H7 (cell line): Measurements from ENCODE around the gene MYO1A. TPM values are rescaled to one million over a fixed set of nuclear protein-coding genes. Genes with fewer than 3 reads are reported as not detected.

Experiments used
- DNase-seq: peaks from one replicate; pipeline ENCODE4 v3.0.0; 2012
- H3K27me3 ChIP-seq: 2 replicates; pipeline ENCODE4 v1.6.0; 2011; ENCODE audit warnings: mild to moderate bottlenecking, low read length; ENCODE audit not compliant: control insufficient read depth, insufficient read depth
- H3K36me3 ChIP-seq: replicated peaks from 2 replicates; pipeline ENCODE4 v1.5.1; 2011; ENCODE audit warnings: low read length; ENCODE audit not compliant: control insufficient read depth, insufficient read depth
- H3K4me3 ChIP-seq: 2 replicates; pipeline ENCODE4 v1.5.1; 2011; ENCODE audit warnings: low read depth, mild to moderate bottlenecking, control low read depth, low read length, moderate library complexity; ENCODE audit not compliant: insufficient read depth
- total RNA-seq: library from RNA; depleted of rRNA; stranded (reverse); fragments of >200 nt; shearing (Covaris generic); gene quantifications from 2 replicates; pipeline ENCODE4 v1.2.3, GENCODE V29; 2014

Gene MYO1A
- total RNA-seq, 1 experiment from 2014 or later: 0.24 TPM

GRCh38 chr12:57006809-57007475 lies 43.0 kb downstream of the MYO1A start:
- H3K36me3 ChIP-seq: peaks cover 24% of the 10 kb centered on the region
- no peaks in the 10 kb centered on the region for H3K27me3 ChIP-seq
- H3K4me3 ChIP-seq: peak overlapping the region; percentile 7; the same call in 1 of the 2 replicates
- DNase-seq: no peak

- H3K36me3 ChIP-seq: peaks cover 25% of the 10 kb centered on the region
- H3K4me3 ChIP-seq: peak within 1 kb of the TSS; percentile 82
- DNase-seq: peak; percentile 98
- no peaks in the 10 kb centered on the region for H3K27me3 ChIP-seq
These were observed 43.7 kb downstream of the MYO1A start, which contains the start of gene ZBTB39 for GRCh38 chr12:57005980-57006808. TSS of gene ZBTB39 (minus strand) at chr12:57006546. CDS start at chr12:57004917, 1,629 bp downstream.

GRCh38 chr12:57004651-57005050 lies 45.3 kb downstream of the MYO1A start:
- H3K36me3 ChIP-seq: peaks cover 30% of the 10 kb centered on the region
- no peaks in the 10 kb centered on the region for H3K27me3 ChIP-seq
- H3K4me3 ChIP-seq: no peak overlapping the region
- no peak for DNase-seq

GRCh38 chr12:57003395-57003794 lies 46.5 kb downstream of the MYO1A start:
- H3K27me3 ChIP-seq: no peaks in the 10 kb centered on the region
- peaks cover 30% of the 10 kb centered on the region for H3K36me3 ChIP-seq
- no peak overlapping the region for H3K4me3 ChIP-seq
- no peak for DNase-seq

- Histone ChIP-seq H3K36me3 (peaks cover 32% of the 10 kb centered on the region), H3K27me3 (no peaks in the 10 kb centered on the region), H3K4me3 (no peak overlapping the region)
- DNase-seq: peak; percentile 91
These were observed 48.5 kb downstream of the MYO1A start for GRCh38 chr12:57001448-57001906.

- peaks cover 32% of the 10 kb centered on the region for H3K36me3 ChIP-seq
- H3K27me3 ChIP-seq: no peaks in the 10 kb centered on the region
- no peak overlapping the region for H3K4me3 ChIP-seq
- DNase-seq: no peak
These were observed 49.5 kb downstream of the MYO1A start for GRCh38 chr12:57000393-57000792.

- no peak for DNase-seq
- peaks cover 30% of the 10 kb centered on the region for H3K36me3 ChIP-seq
- H3K27me3 ChIP-seq: no peaks in the 10 kb centered on the region
- no peak overlapping the region for H3K4me3 ChIP-seq
These were observed 50.5 kb downstream of the MYO1A start for GRCh38 chr12:56999456-56999855.

GRCh38 chr12:56998981-56999380 lies 50.9 kb downstream of the MYO1A start:
- Histone ChIP-seq H3K36me3 (peaks cover 26% of the 10 kb centered on the region), H3K27me3 (no peaks in the 10 kb centered on the region), H3K4me3 (no peak overlapping the region)
- DNase-seq: no peak

- H3K4me3 ChIP-seq: no peak overlapping the region
- DNase-seq: no peak
- no peaks in the 10 kb centered on the region for H3K27me3 ChIP-seq
- peaks cover 20% of the 10 kb centered on the region for H3K36me3 ChIP-seq
These were observed 51.6 kb downstream of the MYO1A start for GRCh38 chr12:56998316-56998715.

- no peaks in the 10 kb centered on the region for H3K27me3 ChIP-seq
- no peak overlapping the region for H3K4me3 ChIP-seq
- no peak for DNase-seq
- peaks cover 8% of the 10 kb centered on the region for H3K36me3 ChIP-seq
These were observed 53.0 kb downstream of the MYO1A start for GRCh38 chr12:56996793-56997545.

GRCh38 chr12:56995930-56996496 lies 53.9 kb downstream of the MYO1A start:
- Histone ChIP-seq H3K4me3 (no peak overlapping the region), H3K27me3 (no peaks in the 10 kb centered on the region), H3K36me3 (peaks cover 6% of the 10 kb centered on the region)
- DNase-seq: no peak

- Histone ChIP-seq H3K36me3 (peaks cover 3% of the 10 kb centered on the region), H3K4me3 (no peak overlapping the region), H3K27me3 (no peaks in the 10 kb centered on the region)
- DNase-seq: no peak
These were observed 54.6 kb downstream of the MYO1A start for GRCh38 chr12:56995201-56995929.

- DNase-seq: peak; percentile 67
- H3K4me3 ChIP-seq: no peak overlapping the region
- no peaks in the 10 kb centered on the region for H3K27me3 ChIP-seq
- peaks cover 1% of the 10 kb centered on the region for H3K36me3 ChIP-seq
These were observed 55.6 kb downstream of the MYO1A start for GRCh38 chr12:56994231-56994746.
